WTC11 (cell line): ENCODE data around the gene RASGRP3. TPM values are rescaled to one million over a fixed set of nuclear protein-coding genes. Genes with fewer than 3 reads are reported as not detected.

Experiments
- ATAC-seq: fragments of 200-7000 bp; cut with Tn5 transposase; 2 replicates; pipeline ENCODE4 v1.10.0; 2021; ENCODE audit warnings: mild to moderate bottlenecking, moderate library complexity
- CTCF ChIA-PET: fragments of 300-600 bp; sonication (Branson Sonifier 250); formaldehyde crosslinking; loops from one replicate; lab custom pipeline; 2021; ENCODE audit warnings: antibody characterized with exemption; lab: Charles Lee
- POLR2A ChIA-PET: fragments of 350-600 bp; sonication (Branson Sonifier 250); formaldehyde crosslinking; loops from one replicate; lab custom pipeline; 2021; ENCODE audit warnings: antibody characterized with exemption; lab: Charles Lee
- DNase-seq: peaks from one replicate; pipeline ENCODE4 v3.0.0; 2021; ENCODE audit warnings: low spot score
- H3K27ac Mint-ChIP-seq: 2 replicates; pipeline ENCODE4 v1.8.0; 2021; ENCODE audit warnings: mixed read lengths
- H3K27me3 Mint-ChIP-seq: 2 replicates; pipeline ENCODE4 v1.8.0; 2021; ENCODE audit warnings: low read depth, mild to moderate bottlenecking, moderate library complexity, mixed read lengths
- H3K36me3 Mint-ChIP-seq: 2 replicates; pipeline ENCODE4 v1.8.0; 2021; ENCODE audit warnings: mixed read lengths
- H3K4me1 Mint-ChIP-seq: 2 replicates; pipeline ENCODE4 v1.8.0; 2022; ENCODE audit warnings: mixed read lengths
- H3K4me3 Mint-ChIP-seq: 2 replicates; pipeline ENCODE4 v1.8.0; 2021; ENCODE audit warnings: mild to moderate bottlenecking, moderate library complexity, mixed read lengths
- H3K9me3 Mint-ChIP-seq: 2 replicates; pipeline ENCODE4 v1.8.0; 2021; ENCODE audit warnings: mixed read lengths
- AR ChIP-seq: fragments of 250-450 bp; sonication (Bioruptor Pico); IDR thresholded peaks from 2 replicates; pipeline ENCODE4 v1.9.0; 2021; ENCODE audit warnings: mild to moderate bottlenecking
- ATF2 ChIP-seq: sonication (generic); formaldehyde crosslinking; IDR thresholded peaks from 2 replicates; pipeline ENCODE4 v1.8.1; 2022; ENCODE audit warnings: low read depth, missing genetic modification reagents, borderline replicate concordance
- E2F4 ChIP-seq: sonication (generic); formaldehyde crosslinking; IDR thresholded peaks from 2 replicates; pipeline ENCODE4 v1.8.1; 2022; ENCODE audit warnings: low read depth, mild to moderate bottlenecking, moderate library complexity, missing genetic modification reagents, borderline replicate concordance
- ELF4 ChIP-seq: sonication (generic); formaldehyde crosslinking; IDR thresholded peaks from 2 replicates; pipeline ENCODE4 v1.8.1; 2022; ENCODE audit warnings: low read depth, mild to moderate bottlenecking, moderate library complexity, missing genetic modification reagents
- GRHL2 ChIP-seq: fragments of 250-450 bp; sonication (Bioruptor Pico); IDR thresholded peaks from 2 replicates; pipeline ENCODE4 v1.8.0; 2022; ENCODE audit warnings: mild to moderate bottlenecking, moderate library complexity; ENCODE audit not compliant: insufficient replicate concordance, severe bottlenecking
- JAZF1 ChIP-seq: fragments of 250-450 bp; sonication (Bioruptor Pico); IDR thresholded peaks from 2 replicates; pipeline ENCODE4 v1.9.0; 2021; ENCODE audit warnings: moderate library complexity, mild to moderate bottlenecking, inconsistent platforms
- MXD4 ChIP-seq: fragments of 250-450 bp; sonication (Bioruptor Pico); IDR thresholded peaks from 2 replicates; pipeline ENCODE4 v1.8.0; 2021; ENCODE audit warnings: mild to moderate bottlenecking, moderate library complexity, borderline replicate concordance
- NFE2L1 ChIP-seq: sonication (generic); formaldehyde crosslinking; IDR thresholded peaks from 2 replicates; pipeline ENCODE4 v1.8.1; 2023; ENCODE audit warnings: missing genetic modification reagents
- NFYB ChIP-seq: sonication (generic); formaldehyde crosslinking; conservative IDR thresholded peaks from 2 replicates; pipeline ENCODE4 v1.8.0; 2022; ENCODE audit warnings: low read depth, missing genetic modification reagents
- STAT6 ChIP-seq: sonication (generic); formaldehyde crosslinking; conservative IDR thresholded peaks from 2 replicates; pipeline ENCODE4 v1.8.1; 2023; ENCODE audit warnings: mild to moderate bottlenecking, low read depth, missing genetic modification reagents, moderate library complexity
- ZBTB21 ChIP-seq: sonication (generic); formaldehyde crosslinking; IDR thresholded peaks from 2 replicates; pipeline ENCODE4 v1.8.1; 2023; ENCODE audit warnings: mild to moderate bottlenecking, missing genetic modification reagents, borderline replicate concordance
- ZNF138 ChIP-seq: sonication (generic); formaldehyde crosslinking; conservative IDR thresholded peaks from 2 replicates; pipeline ENCODE4 v1.8.1; 2022; ENCODE audit warnings: mild to moderate bottlenecking, moderate library complexity, missing genetic modification reagents
- total RNA-seq: library from RNA; stranded (reverse); gene quantifications from 3 replicates; pipeline ENCODE4 v1.2.3, GENCODE V29; 2021

The RASGRP3 gene
- total RNA-seq, 1 experiment from 2014 or later: 0.11 TPM

- peaks cover 2% of the 10 kb centered on the region; the same call in 1 of the 2 replicates for H3K36me3 Mint-ChIP-seq
- no peak overlapping the region for H3K27ac Mint-ChIP-seq
- CTCF ChIA-PET: interaction anchor here (2.5 kb wide), 1 partner anchor 9 kb away, joined by 10 read pairs; no protein-coding TSS in a partner anchor
- peaks cover 7% of the 10 kb centered on the region for H3K4me1 Mint-ChIP-seq
- H3K4me3 Mint-ChIP-seq: no peak overlapping the region
- peaks cover 7% of the 10 kb centered on the region for H3K9me3 Mint-ChIP-seq
- POLR2A ChIA-PET: no interaction called here
- DNase-seq (no peak), ATAC-seq (no peak)
- no peaks in the 10 kb centered on the region for H3K27me3 Mint-ChIP-seq
- TF ChIP-seq ZBTB21 (no peak), GRHL2 (no peak), ATF2 (CRISPR knock-in tag) (no peak)
Measured at GRCh38 chr2:33432871-33433270, 43.6 kb upstream of the RASGRP3 start.

- no peak overlapping the region for H3K4me3 Mint-ChIP-seq
Measured at GRCh38 chr2:33433279-33434235, 42.9 kb upstream of the RASGRP3 start.

GRCh38 chr2:33435518-33435917 lies 40.9 kb upstream of the RASGRP3 start:
- POLR2A ChIA-PET: no interaction called here
- Mint-ChIP-seq H3K27ac (no peak overlapping the region), H3K36me3 (no peaks in the 10 kb centered on the region)

More at GRCh38 chr2:33433279-33434235, 42.9 kb upstream of the RASGRP3 start:
- ATAC-seq: no peak
- Mint-ChIP-seq H3K36me3 (peaks cover 2% of the 10 kb centered on the region; the same call in 1 of the 2 replicates), H3K27me3 (no peaks in the 10 kb centered on the region), H3K4me1 (peaks cover 7% of the 10 kb centered on the region), H3K27ac (no peak overlapping the region), H3K9me3 (peaks cover 4% of the 10 kb centered on the region)
- CTCF ChIA-PET: interaction anchor here (0.6 to 2.5 kb wide), 2 partner anchors 8 to 38 kb away, joined by 3 to 10 read pairs; no protein-coding TSS in a partner anchor
- POLR2A ChIA-PET: no interaction called here
- DNase-seq: no peak
- TF ChIP-seq ELF4 (CRISPR knock-in tag): no peak

More at GRCh38 chr2:33435518-33435917, 40.9 kb upstream of the RASGRP3 start:
- Mint-ChIP-seq H3K27me3 (no peaks in the 10 kb centered on the region), H3K4me1 (peaks cover 7% of the 10 kb centered on the region), H3K9me3 (no peaks in the 10 kb centered on the region), H3K4me3 (no peak overlapping the region)
- no peak for DNase-seq
- CTCF ChIA-PET: interaction anchor here (1.2 kb wide), 1 partner anchor 23 kb away, joined by 3 read pairs; no protein-coding TSS in a partner anchor
- TF ChIP-seq E2F4: no peak
- no peak for TF ChIP-seq ZNF138 (CRISPR knock-in tag)
- TF ChIP-seq NFYB (CRISPR knock-in tag): no peak
- TF ChIP-seq JAZF1 (CRISPR knock-in tag): no peak
- no peak for TF ChIP-seq MXD4 (CRISPR knock-in tag)
- no peak for TF ChIP-seq NFE2L1 (CRISPR knock-in tag)
- no peak for TF ChIP-seq STAT6 (CRISPR knock-in tag)
- TF ChIP-seq AR (CRISPR knock-in tag): no peak
- ATAC-seq: no peak
